ENCODE results near the gene NOX5.
"Not testable (repeated sequence)": the region's sequence is repeated elsewhere in the genome, so short reads cannot be mapped to it uniquely, and the experiment has no call there.

DNA sequence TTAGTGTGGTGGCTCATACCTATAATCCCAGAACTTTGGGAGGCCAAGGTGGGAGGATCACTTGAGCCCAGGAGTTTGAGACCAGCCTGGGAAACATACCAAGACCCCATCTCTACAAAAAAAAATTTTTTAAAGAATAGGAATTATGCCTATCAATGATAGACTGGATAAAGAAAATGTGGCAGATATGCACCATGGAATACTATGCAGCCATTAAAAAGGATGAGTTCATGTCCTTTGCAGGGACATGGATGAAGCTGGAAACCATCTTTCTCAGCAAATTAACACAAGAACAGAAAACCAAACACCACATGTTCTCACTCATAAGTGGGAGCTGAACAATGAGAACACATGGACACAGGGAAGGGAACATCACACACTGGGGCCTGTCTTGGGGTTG, 54.8 kb downstream of the NOX5 start:
- TF ChIP-seq POLR2AphosphoS5 (IDR thresholded peaks at IDR 0.05): not testable (repeated sequence)
- TF ChIP-seq, protein P1, sequence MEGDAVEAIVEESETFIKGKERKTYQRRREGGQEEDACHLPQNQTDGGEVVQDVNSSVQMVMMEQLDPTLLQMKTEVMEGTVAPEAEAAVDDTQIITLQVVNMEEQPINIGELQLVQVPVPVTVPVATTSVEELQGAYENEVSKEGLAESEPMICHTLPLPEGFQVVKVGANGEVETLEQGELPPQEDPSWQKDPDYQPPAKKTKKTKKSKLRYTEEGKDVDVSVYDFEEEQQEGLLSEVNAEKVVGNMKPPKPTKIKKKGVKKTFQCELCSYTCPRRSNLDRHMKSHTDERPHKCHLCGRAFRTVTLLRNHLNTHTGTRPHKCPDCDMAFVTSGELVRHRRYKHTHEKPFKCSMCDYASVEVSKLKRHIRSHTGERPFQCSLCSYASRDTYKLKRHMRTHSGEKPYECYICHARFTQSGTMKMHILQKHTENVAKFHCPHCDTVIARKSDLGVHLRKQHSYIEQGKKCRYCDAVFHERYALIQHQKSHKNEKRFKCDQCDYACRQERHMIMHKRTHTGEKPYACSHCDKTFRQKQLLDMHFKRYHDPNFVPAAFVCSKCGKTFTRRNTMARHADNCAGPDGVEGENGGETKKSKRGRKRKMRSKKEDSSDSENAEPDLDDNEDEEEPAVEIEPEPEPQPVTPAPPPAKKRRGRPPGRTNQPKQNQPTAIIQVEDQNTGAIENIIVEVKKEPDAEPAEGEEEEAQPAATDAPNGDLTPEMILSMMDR (IDR thresholded peaks at IDR 0.05 in 8 of 11, conservative IDR thresholded peaks at IDR 0.05 in 3 of 11): not testable (repeated sequence)
